ENCODE data around the gene CCDC9B.

Gene CCDC9B

DNA sequence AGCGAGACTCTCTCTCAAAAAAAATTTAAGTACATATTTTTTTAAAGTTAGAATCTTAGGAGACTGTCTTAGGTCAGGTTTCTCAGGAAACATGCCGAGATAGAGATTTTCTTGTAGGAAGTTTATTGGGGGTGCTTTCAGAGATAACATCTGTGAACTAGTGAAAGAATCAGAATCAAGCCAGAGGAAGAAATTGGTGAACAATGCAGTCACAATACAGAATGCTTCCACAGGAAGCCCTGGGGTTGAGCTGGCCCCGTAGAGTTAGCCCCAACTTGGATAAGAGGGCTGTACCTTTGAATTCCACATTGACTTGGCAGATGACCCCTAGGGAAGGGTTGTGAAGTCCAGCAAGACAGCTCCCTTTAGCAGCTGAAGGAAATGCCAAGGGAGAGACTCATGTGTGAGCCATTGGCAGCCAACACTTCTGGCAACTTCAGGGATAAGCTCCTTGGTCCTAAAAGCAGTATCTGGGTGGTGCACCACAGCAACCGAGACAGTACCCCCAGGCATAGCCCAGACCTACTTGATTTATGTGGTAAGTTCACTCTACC, 25.9 kb downstream of the CCDC9B start:
- peak; percentile 58 for ATAC-seq
- TF ChIP-seq GLIS3 (CRISPR knock-in tag; IDR thresholded peaks at IDR 0.05) (no peak), ISL1 (CRISPR knock-in tag; IDR thresholded peaks at IDR 0.05) (no peak), ZFP3 (CRISPR knock-in tag; IDR thresholded peaks at IDR 0.05) (no peak), CSDC2 (CRISPR knock-in tag; IDR thresholded peaks at IDR 0.05) (no peak), PPARA (CRISPR knock-in tag; IDR thresholded peaks at IDR 0.05; ENCODE audit: borderline replicate concordance) (no peak), OSR1 (CRISPR knock-in tag; IDR thresholded peaks at IDR 0.05) (no peak), RARB (CRISPR knock-in tag; IDR thresholded peaks at IDR 0.05) (no peak), ZNF70 (CRISPR knock-in tag; IDR thresholded peaks at IDR 0.05) (no peak), SNAI2 (CRISPR knock-in tag; IDR thresholded peaks at IDR 0.05) (no peak), ZNF565 (CRISPR knock-in tag; conservative IDR thresholded peaks at IDR 0.05; ENCODE audit: low read depth) (no peak)
- TF ChIP-seq, protein P1, sequence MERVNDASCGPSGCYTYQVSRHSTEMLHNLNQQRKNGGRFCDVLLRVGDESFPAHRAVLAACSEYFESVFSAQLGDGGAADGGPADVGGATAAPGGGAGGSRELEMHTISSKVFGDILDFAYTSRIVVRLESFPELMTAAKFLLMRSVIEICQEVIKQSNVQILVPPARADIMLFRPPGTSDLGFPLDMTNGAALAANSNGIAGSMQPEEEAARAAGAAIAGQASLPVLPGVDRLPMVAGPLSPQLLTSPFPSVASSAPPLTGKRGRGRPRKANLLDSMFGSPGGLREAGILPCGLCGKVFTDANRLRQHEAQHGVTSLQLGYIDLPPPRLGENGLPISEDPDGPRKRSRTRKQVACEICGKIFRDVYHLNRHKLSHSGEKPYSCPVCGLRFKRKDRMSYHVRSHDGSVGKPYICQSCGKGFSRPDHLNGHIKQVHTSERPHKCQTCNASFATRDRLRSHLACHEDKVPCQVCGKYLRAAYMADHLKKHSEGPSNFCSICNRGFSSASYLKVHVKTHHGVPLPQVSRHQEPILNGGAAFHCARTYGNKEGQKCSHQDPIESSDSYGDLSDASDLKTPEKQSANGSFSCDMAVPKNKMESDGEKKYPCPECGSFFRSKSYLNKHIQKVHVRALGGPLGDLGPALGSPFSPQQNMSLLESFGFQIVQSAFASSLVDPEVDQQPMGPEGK (CRISPR knock-in tag; IDR thresholded peaks at IDR 0.05; ENCODE audit: borderline replicate concordance), result no peak
- TF ChIP-seq, protein P2, sequence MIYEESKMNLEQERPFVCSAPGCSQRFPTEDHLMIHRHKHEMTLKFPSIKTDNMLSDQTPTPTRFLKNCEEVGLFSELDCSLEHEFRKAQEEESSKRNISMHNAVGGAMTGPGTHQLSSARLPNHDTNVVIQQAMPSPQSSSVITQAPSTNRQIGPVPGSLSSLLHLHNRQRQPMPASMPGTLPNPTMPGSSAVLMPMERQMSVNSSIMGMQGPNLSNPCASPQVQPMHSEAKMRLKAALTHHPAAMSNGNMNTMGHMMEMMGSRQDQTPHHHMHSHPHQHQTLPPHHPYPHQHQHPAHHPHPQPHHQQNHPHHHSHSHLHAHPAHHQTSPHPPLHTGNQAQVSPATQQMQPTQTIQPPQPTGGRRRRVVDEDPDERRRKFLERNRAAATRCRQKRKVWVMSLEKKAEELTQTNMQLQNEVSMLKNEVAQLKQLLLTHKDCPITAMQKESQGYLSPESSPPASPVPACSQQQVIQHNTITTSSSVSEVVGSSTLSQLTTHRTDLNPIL (CRISPR knock-in tag; IDR thresholded peaks at IDR 0.05; ENCODE audit: low read depth), result no peak

DNA sequence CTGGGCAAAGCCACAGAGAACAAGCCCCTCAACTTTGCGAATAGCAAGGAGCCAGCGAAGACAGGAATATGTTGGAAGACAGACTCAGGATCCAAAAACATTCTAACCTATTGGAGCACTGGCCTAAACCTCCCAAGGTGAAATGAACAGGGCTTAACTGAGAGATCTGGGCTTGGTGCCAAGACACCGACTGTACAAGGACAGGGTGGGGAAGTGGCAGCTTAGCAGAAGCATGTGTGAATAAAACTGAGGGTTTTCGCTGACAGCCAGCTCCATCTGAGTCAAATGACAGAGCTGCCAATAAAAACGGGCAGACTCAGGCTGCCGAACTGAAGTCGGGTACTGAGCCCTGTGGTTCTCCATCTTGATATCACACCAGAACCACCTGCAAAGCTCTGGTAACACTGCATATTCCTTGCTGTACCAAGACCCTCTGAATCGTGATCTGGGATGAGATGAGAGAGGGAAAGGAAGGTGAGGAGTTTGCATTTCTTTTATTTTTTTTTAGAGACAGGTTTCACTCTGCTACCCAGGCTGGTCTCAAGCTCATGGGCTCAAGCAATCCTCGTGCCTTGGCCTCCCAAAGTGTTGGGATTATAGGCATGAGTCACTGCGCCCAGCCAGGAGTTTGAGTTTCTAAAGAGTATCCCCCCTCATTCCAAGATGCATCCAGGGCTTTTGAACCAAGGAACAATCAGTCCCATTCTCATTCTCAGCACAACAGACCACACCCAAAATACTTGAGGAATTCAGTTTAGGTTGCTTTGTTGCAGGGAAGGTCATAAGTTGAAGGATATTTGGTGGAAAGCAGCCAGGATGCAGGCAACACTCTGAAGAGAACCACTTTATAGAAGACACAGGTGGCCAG, 27.0 kb downstream of the CCDC9B start:
- ATAC-seq, result no peak; the same call in 2 of the 3 replicates
- TF ChIP-seq ZNF70 (CRISPR knock-in tag; IDR thresholded peaks at IDR 0.05) (no peak), ZFP3 (CRISPR knock-in tag; IDR thresholded peaks at IDR 0.05) (peak; percentile 39; the same call in 1 of the 2 replicates), TCF4 (CRISPR knock-in tag; IDR thresholded peaks at IDR 0.05; ENCODE audit: borderline replicate concordance) (no peak)
- TF ChIP-seq, protein P2 (CRISPR knock-in tag; IDR thresholded peaks at IDR 0.05; ENCODE audit: low read depth), result no peak

DNA sequence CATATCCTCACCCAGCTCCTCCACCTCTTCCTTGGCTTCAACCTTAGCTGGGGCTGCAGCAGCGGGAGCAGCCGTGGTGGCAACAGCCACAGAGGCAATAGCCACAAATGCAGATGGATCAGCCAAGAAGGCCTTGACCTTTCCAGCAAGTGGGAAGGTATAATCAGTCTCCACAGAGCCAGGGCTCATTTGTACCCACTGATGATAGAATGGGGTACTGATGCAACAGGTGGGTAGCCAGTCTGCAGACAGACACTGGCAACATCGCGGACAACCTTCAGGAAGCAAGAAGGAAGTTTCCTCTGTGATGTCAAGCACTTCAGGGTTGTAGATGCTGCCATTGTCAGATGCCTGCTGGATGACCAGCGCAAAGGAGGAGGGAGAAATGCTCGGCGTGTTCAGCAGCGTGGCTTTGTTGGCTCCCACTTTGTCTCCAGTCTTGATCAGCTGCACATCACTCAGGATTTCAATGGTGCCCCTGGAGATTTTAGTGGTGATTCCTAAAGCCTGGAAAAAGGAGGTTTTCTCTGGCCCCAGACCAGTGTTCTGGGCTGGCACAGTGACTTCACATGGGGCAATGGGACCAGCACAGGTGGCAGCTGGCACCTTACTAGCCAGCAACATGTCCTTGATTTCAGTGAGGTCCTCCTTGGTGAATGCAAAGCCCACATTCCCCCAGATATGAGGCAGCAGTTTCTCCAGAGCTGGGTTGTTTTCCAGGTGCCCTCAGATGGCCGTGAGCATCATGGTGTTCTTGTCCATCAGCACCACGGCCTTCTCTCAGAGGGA, 28.2 kb downstream of the CCDC9B start:
- ATAC-seq, result no peak
- TF ChIP-seq OSR1 (CRISPR knock-in tag; IDR thresholded peaks at IDR 0.05) (no peak), ZNF8 (CRISPR knock-in tag; IDR thresholded peaks at IDR 0.05) (no peak), SNAI2 (CRISPR knock-in tag; IDR thresholded peaks at IDR 0.05) (no peak), ISL1 (CRISPR knock-in tag; IDR thresholded peaks at IDR 0.05) (no peak), TOX (CRISPR knock-in tag; IDR thresholded peaks at IDR 0.05; ENCODE audit: borderline replicate concordance) (no peak), BACH2 (CRISPR knock-in tag; IDR thresholded peaks at IDR 0.05; ENCODE audit: borderline replicate concordance) (no peak), GLIS3 (CRISPR knock-in tag; IDR thresholded peaks at IDR 0.05) (no peak), CSDC2 (CRISPR knock-in tag; IDR thresholded peaks at IDR 0.05) (no peak), PPARA (CRISPR knock-in tag; IDR thresholded peaks at IDR 0.05; ENCODE audit: borderline replicate concordance) (no peak), ZC3H10 (CRISPR knock-in tag; IDR thresholded peaks at IDR 0.05) (no peak), ZNF70 (CRISPR knock-in tag; IDR thresholded peaks at IDR 0.05) (no peak), ESRRG (CRISPR knock-in tag; IDR thresholded peaks at IDR 0.05) (no peak), ZNF565 (CRISPR knock-in tag; conservative IDR thresholded peaks at IDR 0.05; ENCODE audit: low read depth) (no peak), ZFP30 (CRISPR knock-in tag; IDR thresholded peaks at IDR 0.05) (no peak), ZFP3 (CRISPR knock-in tag; IDR thresholded peaks at IDR 0.05) (no peak), ARNTL (CRISPR knock-in tag; IDR thresholded peaks at IDR 0.05; ENCODE audit: borderline replicate concordance, low read depth) (no peak)
- TF ChIP-seq, protein P2 (CRISPR knock-in tag; IDR thresholded peaks at IDR 0.05; ENCODE audit: low read depth), result no peak
- TF ChIP-seq, protein P3, sequence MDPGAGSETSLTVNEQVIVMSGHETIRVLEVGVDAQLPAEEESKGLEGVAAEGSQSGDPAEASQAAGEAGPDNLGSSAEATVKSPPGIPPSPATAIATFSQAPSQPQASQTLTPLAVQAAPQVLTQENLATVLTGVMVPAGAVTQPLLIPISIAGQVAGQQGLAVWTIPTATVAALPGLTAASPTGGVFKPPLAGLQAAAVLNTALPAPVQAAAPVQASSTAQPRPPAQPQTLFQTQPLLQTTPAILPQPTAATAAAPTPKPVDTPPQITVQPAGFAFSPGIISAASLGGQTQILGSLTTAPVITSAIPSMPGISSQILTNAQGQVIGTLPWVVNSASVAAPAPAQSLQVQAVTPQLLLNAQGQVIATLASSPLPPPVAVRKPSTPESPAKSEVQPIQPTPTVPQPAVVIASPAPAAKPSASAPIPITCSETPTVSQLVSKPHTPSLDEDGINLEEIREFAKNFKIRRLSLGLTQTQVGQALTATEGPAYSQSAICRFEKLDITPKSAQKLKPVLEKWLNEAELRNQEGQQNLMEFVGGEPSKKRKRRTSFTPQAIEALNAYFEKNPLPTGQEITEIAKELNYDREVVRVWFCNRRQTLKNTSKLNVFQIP (CRISPR knock-in tag; IDR thresholded peaks at IDR 0.05; ENCODE audit: borderline replicate concordance, low read depth), result no peak

Data from SK-N-SH treated with all-trans-retinoic acid at 6 μM for 48 hours (cell line).